ENCODE results near the gene RC3H2.
"Not testable (repeated sequence)": the region's sequence is repeated elsewhere in the genome, so short reads cannot be mapped to it uniquely, and the experiment has no call there.

RC3H2 gene

GRCh38 chr9:122922713-122923112 lies 17.6 kb upstream of the RC3H2 start:
- in situ Hi-C loops (cut with MboI; ENCODE audit: low sequenced_read_pairs) = no loop called here

DNA sequence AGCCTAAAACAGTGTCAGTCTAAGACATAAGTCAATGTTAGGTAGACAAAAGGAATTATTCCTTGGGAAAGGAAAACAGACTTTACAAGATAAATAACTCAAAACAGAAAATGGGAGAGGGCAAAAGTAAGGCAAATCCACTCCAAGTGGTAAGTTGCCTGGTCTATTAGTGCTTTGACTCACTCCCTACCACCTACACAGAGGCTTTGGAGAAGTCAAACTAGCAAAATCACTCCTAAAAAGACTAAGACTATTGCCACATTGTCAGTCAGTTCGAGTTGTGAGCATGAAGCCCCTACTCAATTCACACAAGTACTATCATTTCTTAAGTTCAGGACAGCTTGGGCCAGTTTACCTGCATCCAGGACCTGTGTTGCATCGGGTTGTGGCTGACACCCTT lies 13.2 kb upstream of the RC3H2 start:
- in situ Hi-C loops (cut with MboI; ENCODE audit: low sequenced_read_pairs) = no loop called here

- in situ Hi-C loops (cut with MboI; ENCODE audit: low sequenced_read_pairs) = no loop called here
Observed at GRCh38 chr9:122912964-122913673, 8.0 kb upstream of the RC3H2 start, which contains the start of gene ZBTB6. TSS of gene ZBTB6 (minus strand) at chr9:122913323. CDS start at chr9:122912072, 1,251 bp downstream.

GRCh38 chr9:122912671-122912963 lies 7.5 kb upstream of the RC3H2 start:
- in situ Hi-C loops (cut with MboI; ENCODE audit: low sequenced_read_pairs) = no loop called here

GRCh38 chr9:122906122-122906521 lies 963 bp upstream of the RC3H2 start:
- in situ Hi-C loops (cut with MboI; ENCODE audit: low sequenced_read_pairs) = not testable (repeated sequence)

GRCh38 chr9:122904466-122904822 lies 715 bp downstream of the RC3H2 start:
- in situ Hi-C loops (cut with MboI; ENCODE audit: low sequenced_read_pairs) = no loop called here

- in situ Hi-C loops (cut with MboI; ENCODE audit: low sequenced_read_pairs) = no loop called here
Observed at GRCh38 chr9:122900791-122901190, 4.4 kb downstream of the RC3H2 start.

- in situ Hi-C loops (cut with MboI; ENCODE audit: low sequenced_read_pairs) = no loop called here
Observed at GRCh38 chr9:122897969-122898368, 7.2 kb downstream of the RC3H2 start.

DNA sequence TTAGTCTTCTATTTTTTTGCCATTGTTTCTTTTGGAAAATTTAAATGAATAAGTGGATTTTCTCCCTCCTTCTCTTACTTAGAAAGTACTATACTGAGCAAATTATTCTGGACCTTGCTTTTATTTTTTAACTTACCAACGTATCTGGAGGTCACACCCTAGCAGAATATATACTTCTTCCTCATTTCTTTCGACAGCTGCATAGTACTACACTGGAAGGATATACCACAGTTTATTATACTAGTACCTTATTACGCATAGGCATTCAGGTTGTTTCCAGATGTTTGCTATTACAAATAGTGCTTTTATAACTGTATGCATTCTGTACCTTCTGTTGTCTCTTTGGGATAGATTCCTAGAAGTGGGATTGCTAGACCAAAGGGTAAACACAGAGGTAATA lies 16.7 kb downstream of the RC3H2 start:
- in situ Hi-C loops (cut with MboI; ENCODE audit: low sequenced_read_pairs) = no loop called here

DNA sequence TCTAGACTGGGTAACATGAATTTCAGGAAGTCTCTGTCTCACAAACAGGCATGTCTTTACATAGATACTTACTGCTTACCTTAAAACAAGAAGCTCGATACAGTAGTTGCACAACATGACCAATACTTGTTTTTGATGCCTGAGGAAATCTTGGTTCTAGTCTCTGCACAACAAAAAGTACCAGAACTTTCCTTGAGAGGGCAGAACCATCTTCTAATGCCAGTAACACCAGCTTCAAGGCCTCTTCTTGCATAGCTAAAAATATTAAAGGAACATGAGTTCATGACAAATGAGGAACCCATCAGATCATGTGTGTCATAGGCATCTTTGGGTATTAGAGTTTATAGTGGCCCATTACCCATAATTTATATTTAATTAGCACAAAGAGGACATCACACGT lies 22.0 kb downstream of the RC3H2 start:
- in situ Hi-C loops (cut with MboI; ENCODE audit: low sequenced_read_pairs) = no loop called here

DNA sequence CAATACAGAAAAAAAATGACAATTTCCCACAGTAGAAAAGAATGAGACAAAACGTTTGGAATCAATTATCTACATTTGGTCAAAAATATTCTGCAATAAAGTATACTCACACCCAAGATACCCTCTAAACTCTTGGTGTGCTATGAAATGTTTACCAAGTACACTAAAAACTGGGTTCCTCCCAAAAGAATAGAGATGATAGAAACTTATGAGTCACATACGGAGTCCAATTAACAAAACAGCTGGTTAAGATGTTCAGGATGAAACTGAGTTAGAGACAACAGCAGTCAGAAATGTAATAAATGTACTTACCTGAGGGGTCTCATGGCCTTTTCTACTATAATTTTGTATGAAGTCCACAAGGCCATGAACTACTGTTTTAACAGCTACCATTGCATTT lies 25.7 kb downstream of the RC3H2 start:
- in situ Hi-C loops (cut with MboI; ENCODE audit: low sequenced_read_pairs) = no loop called here

GRCh38 chr9:122875523-122875922 lies 29.6 kb downstream of the RC3H2 start:
- in situ Hi-C loops (cut with MboI; ENCODE audit: low sequenced_read_pairs) = no loop called here

DNA sequence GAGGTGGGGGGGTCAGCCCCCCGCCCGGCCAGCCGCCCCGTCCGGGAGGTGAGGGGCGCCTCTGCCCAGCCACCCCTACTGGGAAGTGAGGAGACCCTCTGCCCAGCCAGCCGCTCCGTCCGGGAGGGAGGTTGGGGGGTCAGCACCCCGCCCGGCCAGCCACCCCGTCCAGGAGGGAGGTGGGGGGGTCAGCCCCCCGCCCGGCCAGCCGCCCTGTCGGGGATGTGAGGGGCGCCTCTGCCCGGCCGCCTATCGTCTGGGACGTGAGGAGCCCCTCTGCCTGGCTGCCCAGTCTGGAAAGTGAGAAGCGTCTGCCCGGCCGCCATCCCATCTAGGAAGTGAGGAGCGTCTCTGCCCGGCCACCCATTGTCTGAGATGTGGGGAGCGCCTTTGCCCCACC lies 37.9 kb downstream of the RC3H2 start:
- in situ Hi-C loops (cut with MboI; ENCODE audit: low sequenced_read_pairs) = not testable (repeated sequence)

DNA sequence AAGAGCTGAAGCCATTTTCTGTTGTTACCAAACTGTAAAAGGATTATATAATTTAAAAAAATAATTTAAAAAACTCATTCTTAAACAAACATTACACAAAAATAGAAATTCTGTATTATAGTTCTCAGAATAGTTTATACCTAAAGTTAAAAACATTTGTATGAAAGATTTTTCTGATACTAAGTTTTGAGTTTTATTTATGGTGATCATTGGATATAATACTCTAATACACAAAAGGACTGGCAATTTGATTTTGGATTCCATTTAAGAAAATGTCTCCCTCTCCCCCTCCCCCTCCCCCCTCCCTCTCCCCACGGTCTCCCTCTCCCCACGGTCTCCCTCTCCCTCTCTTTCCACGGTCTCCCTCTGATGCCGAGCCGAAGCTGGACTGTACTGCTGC lies 39.1 kb downstream of the RC3H2 start:
- in situ Hi-C loops (cut with MboI; ENCODE audit: low sequenced_read_pairs) = no loop called here

- in situ Hi-C loops (cut with MboI; ENCODE audit: low sequenced_read_pairs) = no loop called here
Observed at GRCh38 chr9:122865300-122865699, 39.9 kb downstream of the RC3H2 start.

GRCh38 chr9:122863407-122863806 lies 41.8 kb downstream of the RC3H2 start:
- in situ Hi-C loops (cut with MboI; ENCODE audit: low sequenced_read_pairs) = no loop called here

DNA sequence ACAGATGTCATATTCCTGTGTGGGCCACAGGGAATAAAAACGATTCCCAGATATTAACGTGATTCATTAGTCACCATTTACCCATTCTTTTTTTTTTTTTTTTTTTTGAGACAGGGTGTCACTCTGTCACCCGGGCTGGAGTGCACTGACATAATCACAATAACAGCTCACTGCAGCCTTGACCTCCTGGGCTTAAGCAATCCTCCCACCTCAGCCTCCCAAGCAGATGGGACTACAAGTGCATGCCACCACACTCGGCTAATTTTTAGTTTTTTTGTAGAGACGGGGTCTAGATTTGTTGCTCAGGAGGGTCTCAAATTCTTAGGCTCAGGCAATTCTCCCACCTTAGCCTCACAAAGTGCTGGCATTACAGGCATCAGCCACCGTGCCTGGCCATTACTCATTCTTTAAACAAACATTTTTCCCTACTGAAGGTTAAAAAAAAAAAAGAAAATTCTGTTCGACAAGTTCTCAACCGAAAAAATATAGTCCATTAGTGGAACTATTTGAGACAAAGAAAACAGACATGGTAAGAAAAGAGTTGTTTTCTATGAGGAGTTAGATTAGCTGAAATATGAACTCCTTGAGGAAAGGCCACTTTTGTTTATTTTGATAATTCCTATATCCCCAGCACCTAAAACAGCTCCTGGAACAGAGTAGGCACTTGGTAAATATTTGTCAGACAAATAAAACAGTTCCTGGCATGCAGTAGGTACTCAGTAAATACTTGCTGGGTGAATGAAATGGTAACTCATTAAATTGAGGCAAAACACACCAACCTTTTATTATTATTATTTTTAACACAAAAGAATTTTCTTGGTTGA lies 44.6 kb downstream of the RC3H2 start:
- in situ Hi-C loops (cut with MboI; ENCODE audit: low sequenced_read_pairs) = no loop called here

DNA sequence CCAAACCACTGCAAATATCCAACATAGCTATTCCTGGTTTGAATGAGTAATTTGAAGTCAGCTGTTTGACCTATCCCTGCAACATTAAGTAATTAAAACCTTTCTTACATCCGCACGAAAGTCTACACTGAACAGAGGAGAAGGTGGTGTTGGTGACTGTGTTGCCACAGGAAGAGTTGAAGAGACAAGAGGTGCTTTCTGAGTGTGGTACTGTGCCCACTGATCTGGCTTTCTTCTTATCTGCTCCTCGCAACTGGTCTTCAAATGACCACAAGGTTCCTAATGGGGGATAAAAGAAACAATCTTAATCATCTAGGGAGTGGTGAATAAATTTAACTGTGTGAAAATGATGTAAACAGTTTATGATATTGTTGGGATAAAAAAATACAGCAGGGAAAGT lies 47.3 kb downstream of the RC3H2 start:
- in situ Hi-C loops (cut with MboI; ENCODE audit: low sequenced_read_pairs) = no loop called here

DNA sequence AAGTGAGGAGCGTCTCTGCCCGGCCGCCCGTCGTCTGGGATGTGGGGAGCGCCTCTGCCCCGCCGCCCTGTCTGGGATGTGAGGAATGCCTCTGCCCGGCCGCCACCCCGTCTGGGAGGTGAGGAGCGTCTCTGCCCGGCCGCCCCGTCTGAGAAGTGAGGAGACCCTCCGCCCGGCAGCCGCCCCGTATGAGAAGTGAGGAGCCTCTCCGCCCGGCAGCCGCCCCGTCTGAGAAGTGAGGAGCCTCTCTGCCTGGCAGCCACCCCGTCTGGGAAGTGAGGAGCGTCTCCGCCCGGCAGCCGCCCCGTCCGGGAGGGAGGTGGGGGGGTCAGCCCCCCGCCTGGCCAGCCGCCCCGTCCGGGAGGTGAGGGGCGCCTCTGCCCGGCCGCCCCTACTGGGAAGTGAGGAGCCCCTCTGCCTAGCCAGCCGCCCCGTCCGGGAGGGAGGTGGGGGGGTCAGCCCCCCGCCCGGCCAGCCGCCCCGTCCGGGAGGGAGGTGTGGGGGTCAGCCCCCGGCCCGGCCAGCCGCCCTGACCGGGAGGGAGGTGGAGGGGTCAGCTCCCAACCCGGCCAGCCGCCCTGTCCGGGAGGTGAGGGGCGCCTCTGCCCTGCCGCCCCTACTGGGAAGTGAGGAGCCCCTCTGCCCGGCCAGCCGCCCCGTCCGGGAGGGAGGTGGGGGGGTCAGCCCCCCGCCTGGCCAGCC lies 52.9 kb downstream of the RC3H2 start:
- in situ Hi-C loops (cut with MboI; ENCODE audit: low sequenced_read_pairs) = not testable (repeated sequence)

DNA sequence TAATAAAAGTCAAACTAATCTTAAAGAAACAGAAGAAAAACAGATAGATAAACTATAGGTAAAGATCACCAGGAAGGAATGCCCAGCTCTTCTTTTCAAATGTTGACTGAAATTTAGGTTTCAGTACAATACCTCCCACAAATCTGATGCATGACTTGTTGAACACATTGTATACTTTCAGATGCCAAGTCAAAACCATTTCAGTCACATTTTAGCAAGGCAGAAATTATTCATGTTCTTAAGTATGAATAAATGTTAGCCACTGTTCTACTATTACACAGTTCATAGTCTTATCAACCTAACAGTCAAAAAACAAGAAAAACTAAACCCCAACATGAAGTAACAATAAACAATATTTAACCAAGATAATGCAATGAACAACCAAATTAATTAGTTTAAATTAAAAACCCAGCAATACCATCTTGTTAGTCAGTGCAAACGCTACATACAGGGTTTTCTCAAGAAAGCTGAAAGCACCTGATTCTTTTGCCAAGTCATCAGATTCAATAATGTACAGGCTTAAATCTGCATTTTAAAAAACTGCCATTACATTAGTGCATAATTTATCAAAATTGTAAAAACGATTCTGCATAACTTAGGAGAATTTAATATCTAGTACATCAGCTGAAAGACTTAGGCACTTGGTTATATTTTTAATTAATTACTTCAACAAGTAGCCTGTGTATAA lies 56.8 kb downstream of the RC3H2 start:
- in situ Hi-C loops (cut with MboI; ENCODE audit: low sequenced_read_pairs) = no loop called here

- in situ Hi-C loops (cut with MboI; ENCODE audit: low sequenced_read_pairs) = no loop called here
Observed at GRCh38 chr9:122846371-122846940, 58.7 kb downstream of the RC3H2 start.

All from HL-60/S4 (cell line).